HEK293 (cell line): Measurements from ENCODE around the gene MARK2.

Experiments used
- CTCF ChIA-PET: fragments of 350-600 bp; formaldehyde crosslinking; extraction: SDS; loops from one replicate; lab custom pipeline; 2021; ENCODE audit warnings: antibody characterized with exemption; lab: Yijun Ruan, JAX
- POLR2A ChIA-PET: fragments of 300-600 bp; formaldehyde crosslinking; extraction: SDS; loops from one replicate; lab custom pipeline; 2020; ENCODE audit warnings: antibody characterized with exemption, inconsistent platforms; lab: Yijun Ruan, JAX
- H3K27ac ChIP-seq: fragments of 200-500 bp; sonication (Bioruptor generic); 2 replicates; pipeline ENCODE4 v1.5.1; 2014; ENCODE audit warnings: low read depth, low read length, control low read depth, inconsistent platforms; ENCODE audit errors: extremely low read depth
- H3K36me3 ChIP-seq, 2 experiments: fragments of 200-500 bp in 1 of 2; sonication (Bioruptor generic) in 1 of 2; 1 replicate in 1 of 2; 2 replicates in 1 of 2; pipeline ENCODE4 v1.5.1; 2014 to 2017; ENCODE audit warnings: inconsistent platforms in 2 of 2, low read length in 2 of 2; ENCODE audit not compliant: control insufficient read depth in 2 of 2, insufficient read depth in 1 of 2
- H3K4me1 ChIP-seq: fragments of 200-500 bp; sonication (Bioruptor generic); 2 replicates; pipeline ENCODE4 v1.5.1; 2014; ENCODE audit warnings: mild to moderate bottlenecking, low read length, inconsistent platforms; ENCODE audit not compliant: control insufficient read depth, insufficient read depth
- H3K4me3 ChIP-seq: 2 replicates; pipeline ENCODE4 v1.5.1; 2011; ENCODE audit warnings: low read depth, mild to moderate bottlenecking, control low read depth, low read length, moderate library complexity
- H3K9me3 ChIP-seq: fragments of 200-500 bp; sonication (Bioruptor generic); 2 replicates; pipeline ENCODE4 v1.5.1; 2014; ENCODE audit warnings: low read depth, low read length, inconsistent platforms; ENCODE audit not compliant: control insufficient read depth, insufficient read depth
- EGR2 ChIP-seq: fragments of 450-650 bp; formaldehyde crosslinking; IDR thresholded peaks from 2 replicates; pipeline ENCODE4 v1.5.1; 2016; ENCODE audit warnings: low read depth, missing biosample characterization, missing genetic modification characterization
- FEZF1 ChIP-seq: fragments of 450-650 bp; formaldehyde crosslinking; IDR thresholded peaks from 2 replicates; pipeline ENCODE4 v1.5.1; 2016; ENCODE audit warnings: missing biosample characterization, missing genetic modification characterization
- IKZF3 ChIP-seq: fragments of 450-650 bp; IDR thresholded peaks from 2 replicates; pipeline ENCODE4 v1.5.0; 2018; ENCODE audit warnings: missing biosample characterization, mild to moderate bottlenecking, missing genetic modification characterization, moderate library complexity
- KLF8 ChIP-seq: fragments of 450-650 bp; formaldehyde crosslinking; IDR thresholded peaks from 2 replicates; pipeline ENCODE4 v1.5.1; 2016; ENCODE audit warnings: missing biosample characterization, missing genetic modification characterization
- MEIS1 ChIP-seq: sonication (generic); formaldehyde crosslinking; IDR thresholded peaks from 2 replicates; pipeline ENCODE4 v1.8.1; 2022; ENCODE audit warnings: missing genetic modification reagents, mild to moderate bottlenecking, borderline replicate concordance
- OSR2 ChIP-seq: fragments of 450-650 bp; formaldehyde crosslinking; IDR thresholded peaks from 2 replicates; pipeline ENCODE4 v1.5.1; 2016; ENCODE audit warnings: missing biosample characterization, missing genetic modification characterization
- SCRT1 ChIP-seq: fragments of 450-650 bp; formaldehyde crosslinking; IDR thresholded peaks from 2 replicates; pipeline ENCODE4 v1.5.1; 2016; ENCODE audit warnings: missing biosample characterization, missing genetic modification characterization, borderline replicate concordance
- SETDB1 ChIP-seq: IDR thresholded peaks from one replicate; pipeline ENCODE4 v1.6.1; 2017; ENCODE audit warnings: mild to moderate bottlenecking, low read length, moderate library complexity, mixed read lengths; ENCODE audit not compliant: insufficient read length
- SP3 ChIP-seq: fragments of 450-650 bp; formaldehyde crosslinking; IDR thresholded peaks from 2 replicates; pipeline ENCODE4 v1.5.1; 2016; ENCODE audit warnings: missing biosample characterization, missing genetic modification characterization
- ZBTB17 ChIP-seq: fragments of 450-650 bp; formaldehyde crosslinking; IDR thresholded peaks from 2 replicates; pipeline ENCODE4 v1.5.1; 2016; ENCODE audit warnings: missing biosample characterization, missing genetic modification characterization
- ZBTB48 ChIP-seq: fragments of 450-650 bp; formaldehyde crosslinking; IDR thresholded peaks from 2 replicates; pipeline ENCODE4 v1.5.1; 2016; ENCODE audit warnings: missing biosample characterization, missing genetic modification characterization
- ZNF121 ChIP-seq: fragments of 450-650 bp; formaldehyde crosslinking; IDR thresholded peaks from 2 replicates; pipeline ENCODE4 v1.5.1; 2016; ENCODE audit warnings: missing biosample characterization, missing genetic modification characterization
- ZNF155 ChIP-seq: fragments of 450-650 bp; formaldehyde crosslinking; IDR thresholded peaks from 2 replicates; pipeline ENCODE4 v1.5.1; 2016; ENCODE audit warnings: missing biosample characterization, missing genetic modification characterization
- ZNF174 ChIP-seq: fragments of 450-650 bp; formaldehyde crosslinking; IDR thresholded peaks from 2 replicates; pipeline ENCODE4 v1.5.0; 2017; ENCODE audit warnings: missing biosample characterization, mild to moderate bottlenecking, missing genetic modification characterization
- ZNF184 ChIP-seq: fragments of 450-650 bp; IDR thresholded peaks from 2 replicates; pipeline ENCODE4 v1.5.1; 2018; ENCODE audit warnings: missing biosample characterization, mild to moderate bottlenecking, missing genetic modification characterization
- ZNF2 ChIP-seq: fragments of 450-650 bp; formaldehyde crosslinking; IDR thresholded peaks from 2 replicates; pipeline ENCODE4 v1.5.1; 2016; ENCODE audit warnings: missing biosample characterization, missing genetic modification characterization
- ZNF266 ChIP-seq: fragments of 450-650 bp; formaldehyde crosslinking; IDR thresholded peaks from 2 replicates; pipeline ENCODE4 v1.5.1; 2016; ENCODE audit warnings: missing biosample characterization, missing genetic modification characterization, low read depth
- ZNF274 ChIP-seq, 2 experiments: fragments of 200-500 bp in 1 of 2; fragments of 450-650 bp in 1 of 2; sonication (Bioruptor generic) in 1 of 2; formaldehyde crosslinking in 1 of 2; IDR thresholded peaks; 2 replicates each; pipeline versions ENCODE4 v1.5.1 to v1.6.1; 2014 to 2016; ENCODE audit warnings: borderline replicate concordance in 1 of 2, inconsistent platforms in 1 of 2, low read length in 1 of 2, missing biosample characterization in 1 of 2, missing genetic modification characterization in 1 of 2
- ZNF311 ChIP-seq: fragments of 450-650 bp; formaldehyde crosslinking; IDR thresholded peaks from 2 replicates; pipeline ENCODE4 v1.5.1; 2017; ENCODE audit warnings: missing biosample characterization, missing genetic modification characterization, borderline replicate concordance
- ZNF341 ChIP-seq: fragments of 450-650 bp; formaldehyde crosslinking; IDR thresholded peaks from 2 replicates; pipeline ENCODE4; 2016; ENCODE audit warnings: low read depth, missing biosample characterization, missing genetic modification characterization
- ZNF394 ChIP-seq: fragments of 450-650 bp; formaldehyde crosslinking; IDR thresholded peaks from 2 replicates; pipeline ENCODE4 v1.5.1; 2016; ENCODE audit warnings: missing biosample characterization, missing genetic modification characterization, mild to moderate bottlenecking, moderate library complexity, borderline replicate concordance
- ZNF571 ChIP-seq: fragments of 450-650 bp; formaldehyde crosslinking; IDR thresholded peaks from 2 replicates; pipeline ENCODE4 v1.5.0; 2017; ENCODE audit warnings: missing biosample characterization, missing genetic modification characterization
- ZNF776 ChIP-seq: fragments of 450-650 bp; formaldehyde crosslinking; IDR thresholded peaks from 2 replicates; pipeline ENCODE4 v1.5.0; 2017; ENCODE audit warnings: missing biosample characterization, missing genetic modification characterization, borderline replicate concordance
- ZNF843 ChIP-seq: fragments of 450-650 bp; formaldehyde crosslinking; IDR thresholded peaks from 2 replicates; pipeline ENCODE4 v1.5.1; 2016; ENCODE audit warnings: missing biosample characterization, missing genetic modification characterization
- TF ChIP-seq, protein P1 (sequence below): fragments of 450-650 bp; formaldehyde crosslinking; IDR thresholded peaks from 2 replicates; pipeline ENCODE4 v1.5.1; 2016; ENCODE audit warnings: missing biosample characterization, missing genetic modification characterization

Gene MARK2

GRCh38 chr11:63951779-63952536, 113.0 kb downstream of the MARK2 start:
- H3K4me3 ChIP-seq = no peak overlapping the region
- ChIA-PET POLR2A (interaction anchor here (0.6 to 1.2 kb wide), 2 partner anchors 34 to 99 kb away, joined by 3 read pairs; no protein-coding TSS in a partner anchor), CTCF (interaction anchor here (1.2 to 2.0 kb wide), 4 partner anchors 45 to 198 kb away, joined by 3 to 8 read pairs (median 4); no protein-coding TSS in a partner anchor)
- H3K4me1 ChIP-seq = no peaks in the 10 kb centered on the region
- H3K36me3 ChIP-seq = peaks cover 4 to 85% of the 10 kb centered on the region in 2 experiments; a peak in 2 of 3 replicates
- no peaks in the 10 kb centered on the region for H3K9me3 ChIP-seq
- no peak overlapping the region for H3K27ac ChIP-seq
- TF ChIP-seq ZBTB17 (tag by site-specific recombination) (no peak), ZNF266 (tag by site-specific recombination) (no peak), ZNF2 (no peak), ZNF843 (tag by site-specific recombination) (no peak), FEZF1 (tag by site-specific recombination) (no peak), ZNF776 (tag by site-specific recombination) (no peak), ZNF274 (IDR thresholded peaks at IDR 0.05; ENCODE audit: low read length) (no peak), ZNF274 (tag by site-specific recombination; IDR thresholded peaks at IDR 0.05; ENCODE audit: borderline replicate concordance) (no peak), KLF8 (tag by site-specific recombination) (no peak)
- TF ChIP-seq, protein P1, sequence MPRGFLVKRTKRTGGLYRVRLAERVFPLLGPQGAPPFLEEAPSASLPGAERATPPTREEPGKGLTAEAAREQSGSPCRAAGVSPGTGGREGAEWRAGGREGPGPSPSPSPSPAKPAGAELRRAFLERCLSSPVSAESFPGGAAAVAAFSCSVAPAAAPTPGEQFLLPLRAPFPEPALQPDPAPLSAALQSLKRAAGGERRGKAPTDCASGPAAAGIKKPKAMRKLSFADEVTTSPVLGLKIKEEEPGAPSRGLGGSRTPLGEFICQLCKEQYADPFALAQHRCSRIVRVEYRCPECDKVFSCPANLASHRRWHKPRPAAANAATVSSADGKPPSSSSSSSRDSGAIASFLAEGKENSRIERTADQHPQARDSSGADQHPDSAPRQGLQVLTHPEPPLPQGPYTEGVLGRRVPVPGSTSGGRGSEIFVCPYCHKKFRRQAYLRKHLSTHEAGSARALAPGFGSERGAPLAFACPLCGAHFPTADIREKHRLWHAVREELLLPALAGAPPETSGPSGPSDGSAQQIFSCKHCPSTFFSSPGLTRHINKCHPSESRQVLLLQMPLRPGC (tag by site-specific recombination) = no peak
- TF ChIP-seq, all 188 proteins: peak for 0

DNA sequence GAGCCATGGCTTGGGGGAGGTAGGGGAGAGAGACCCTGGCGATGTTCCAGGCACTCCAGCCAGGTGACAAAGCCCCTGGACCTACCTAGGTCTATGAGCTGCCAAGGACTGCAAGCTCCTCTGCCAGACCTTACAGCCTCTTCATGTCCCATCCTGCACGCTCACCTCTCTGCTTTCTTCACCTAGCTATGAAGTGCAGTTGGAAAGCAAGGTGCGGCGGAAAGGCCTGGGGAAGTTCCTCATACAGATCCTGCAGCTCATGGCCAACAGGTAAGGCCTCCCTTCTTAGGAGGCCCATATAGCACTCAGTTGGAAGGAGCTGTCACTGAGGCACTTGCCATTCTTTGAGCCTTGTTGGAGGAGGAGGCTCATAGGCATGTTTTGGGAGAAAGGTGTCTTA, 113.7 kb downstream of the MARK2 start:
- TF ChIP-seq ZNF174 (tag by site-specific recombination) = no peak
- TF ChIP-seq EGR2 (tag by site-specific recombination) = no peak
- no peak for TF ChIP-seq MEIS1 (CRISPR knock-in tag)
- no peak for TF ChIP-seq IKZF3 (tag by site-specific recombination)
- no peak for TF ChIP-seq ZNF121 (tag by site-specific recombination)
- no peak for TF ChIP-seq SETDB1
- no peak for TF ChIP-seq ZNF571 (tag by site-specific recombination)
- no peak for TF ChIP-seq ZNF184
- TF ChIP-seq SCRT1 (tag by site-specific recombination) = no peak
- no peak for TF ChIP-seq ZBTB48 (tag by site-specific recombination)
- no peak for TF ChIP-seq ZNF311 (tag by site-specific recombination)
- no peak for TF ChIP-seq ZNF394 (tag by site-specific recombination)
- no peak for TF ChIP-seq ZNF341 (tag by site-specific recombination)
- TF ChIP-seq OSR2 (tag by site-specific recombination) = no peak
- TF ChIP-seq ZNF155 = no peak
- no peak for TF ChIP-seq SP3 (tag by site-specific recombination)
- Histone ChIP-seq H3K4me1 (no peaks in the 10 kb centered on the region), H3K27ac (no peak overlapping the region), H3K36me3 (peaks cover 4 to 85% of the 10 kb centered on the region in 2 experiments; a peak in 2 of 3 replicates), H3K4me3 (no peak overlapping the region), H3K9me3 (no peaks in the 10 kb centered on the region)
- ChIA-PET POLR2A (interaction anchor here (0.6 to 1.2 kb wide), 2 partner anchors 35 to 100 kb away, joined by 3 read pairs; no protein-coding TSS in a partner anchor), CTCF (interaction anchor here (0.8 to 1.5 kb wide), 3 partner anchors 37 to 119 kb away, joined by 3 to 6 read pairs (median 3); no protein-coding TSS in a partner anchor)
